Skin of body (tissue), 2 donors: ENCODE results near the gene DNAJC6. TPM values are rescaled to one million over a fixed set of nuclear protein-coding genes. Genes with fewer than 3 reads are reported as not detected.
"Not testable (repeated sequence)": the region's sequence is repeated elsewhere in the genome, so short reads cannot be mapped to it uniquely, and the experiment has no call there.

Experiments
- DNase-seq: peaks from one replicate; lab custom pipeline; 2025; lab: John Stamatoyannopoulos, UW
- total RNA-seq: library from RNA; depleted of rRNA; stranded (reverse); fragments of >200 nt; gene quantifications from one replicate; pipeline ENCODE4 v1.2.3, GENCODE V29; 2014

The DNAJC6 gene
- total RNA-seq, 1 donor from 2014 or later, result 7.7 TPM

- no peak for DNase-seq
Measured at GRCh38 chr1:65429078-65429477, 119.7 kb downstream of the DNAJC6 start.

DNA sequence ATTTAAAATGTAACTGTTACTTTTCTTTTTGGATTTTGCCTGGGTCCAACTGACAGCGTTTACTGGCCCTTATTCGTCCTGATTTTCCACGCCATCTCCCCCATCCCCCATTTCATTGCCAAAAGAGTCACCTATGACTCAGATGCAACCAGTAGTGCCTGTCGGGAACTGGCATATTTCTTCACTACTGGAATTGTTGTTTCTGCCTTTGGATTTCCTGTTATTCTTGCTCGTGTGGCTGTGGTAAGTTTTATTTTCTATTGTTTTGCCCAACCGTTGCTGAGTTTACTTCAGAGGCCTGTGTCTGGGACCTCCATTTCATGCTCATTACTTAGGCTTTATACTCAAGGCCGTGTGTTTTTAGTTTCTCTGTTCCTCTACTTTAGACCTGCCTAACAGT lies 120.5 kb downstream of the DNAJC6 start:
- no peak for DNase-seq

GRCh38 chr1:65431111-65431705 lies 121.9 kb downstream of the DNAJC6 start:
- DNase-seq, result peak; percentile 33

- DNase-seq, result no peak
Measured at GRCh38 chr1:65432918-65433317, 123.6 kb downstream of the DNAJC6 start.

GRCh38 chr1:65434255-65434654 lies 124.9 kb downstream of the DNAJC6 start:
- no peak for DNase-seq

DNA sequence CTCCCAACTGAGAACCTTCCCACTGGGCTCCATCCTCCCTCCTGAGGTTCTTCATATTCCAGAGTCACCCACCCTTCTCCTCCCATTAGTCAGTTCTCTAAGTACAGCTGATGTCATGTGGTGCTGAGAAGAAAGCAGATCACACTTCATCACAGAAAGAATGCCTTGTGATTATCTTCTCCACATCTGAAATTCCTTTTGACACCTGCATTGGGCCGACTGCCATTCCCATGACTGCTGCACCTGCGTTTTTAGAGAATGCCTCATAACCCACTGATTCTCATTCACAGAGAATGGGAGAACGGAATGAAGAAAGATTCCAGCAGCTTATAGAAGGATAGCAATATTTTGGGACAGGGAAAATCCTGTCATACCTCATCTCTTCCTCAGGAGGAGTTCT lies 125.4 kb downstream of the DNAJC6 start:
- DNase-seq, result no peak

DNA sequence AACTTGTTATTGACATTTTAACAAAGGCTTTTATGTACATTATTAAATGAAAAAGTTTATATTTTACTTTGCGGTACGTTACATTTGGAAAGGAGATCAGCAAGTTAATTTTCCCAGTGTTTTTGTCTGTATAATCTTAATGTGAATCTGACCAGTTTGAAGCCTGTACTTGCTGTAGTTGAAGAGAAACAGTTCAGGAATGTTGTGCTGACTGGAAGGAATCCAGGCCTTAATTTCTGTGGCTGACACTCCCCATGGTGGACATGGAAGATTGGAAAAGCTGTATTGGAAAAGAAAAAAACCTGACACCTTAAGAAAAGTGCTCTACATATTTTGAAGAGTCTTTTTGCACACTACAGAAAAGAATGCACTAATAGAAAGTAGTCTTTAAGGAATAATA lies 126.6 kb downstream of the DNAJC6 start:
- no peak for DNase-seq

DNA sequence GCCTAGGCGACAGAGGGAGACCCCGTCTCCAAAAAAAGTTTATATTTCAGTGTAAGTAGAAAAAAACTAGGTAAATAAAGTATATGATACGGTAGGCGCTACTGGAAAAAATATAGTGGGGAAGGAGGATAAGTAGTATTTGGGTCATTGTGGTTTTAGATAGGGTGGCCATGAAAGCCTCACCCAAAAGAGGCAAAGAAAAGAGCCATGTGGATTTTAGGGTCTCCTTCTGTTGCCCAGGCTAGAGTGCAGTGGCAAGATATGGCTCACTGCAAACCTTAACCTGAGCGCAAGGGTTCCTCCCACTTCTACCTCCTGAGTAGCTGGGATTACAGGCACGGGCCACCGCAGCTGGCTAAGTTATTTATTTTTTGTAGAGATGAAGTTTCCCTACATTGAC lies 128.3 kb downstream of the DNAJC6 start:
- DNase-seq, result no peak

- no peak for DNase-seq
Measured at GRCh38 chr1:65440322-65440900, 131.1 kb downstream of the DNAJC6 start.

- no peak for DNase-seq
Measured at GRCh38 chr1:65440915-65441314, 131.6 kb downstream of the DNAJC6 start.

- DNase-seq, result no peak
Measured at GRCh38 chr1:65441464-65441863, 132.1 kb downstream of the DNAJC6 start.

DNA sequence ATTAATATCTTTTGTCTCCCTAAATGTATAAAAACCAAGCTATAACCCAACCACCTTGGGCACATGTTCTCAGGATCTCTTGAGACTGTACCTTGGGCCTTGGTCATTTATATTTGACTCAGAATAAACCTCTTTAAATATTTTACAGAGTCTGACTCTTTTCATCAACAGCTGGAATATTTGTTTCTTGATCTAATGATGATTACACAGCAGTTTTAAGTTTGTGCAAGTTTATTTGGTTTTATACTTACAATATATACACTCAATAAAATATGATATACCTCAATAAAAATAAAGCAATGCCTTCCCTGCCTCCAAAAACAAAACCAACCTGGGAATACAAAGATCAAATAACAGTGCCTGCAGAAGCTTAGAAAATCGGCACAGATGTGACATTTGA lies 133.1 kb downstream of the DNAJC6 start:
- DNase-seq, result no peak

GRCh38 chr1:65443647-65444046 lies 134.3 kb downstream of the DNAJC6 start:
- DNase-seq, result no peak

- no peak for DNase-seq
Measured at GRCh38 chr1:65444128-65444640, 134.8 kb downstream of the DNAJC6 start.

GRCh38 chr1:65445837-65446236 lies 136.5 kb downstream of the DNAJC6 start:
- DNase-seq, result no peak

- no peak for DNase-seq
Measured at GRCh38 chr1:65449214-65449823, 140.0 kb downstream of the DNAJC6 start.

GRCh38 chr1:65455678-65456077 lies 146.3 kb downstream of the DNAJC6 start:
- DNase-seq, result not testable (repeated sequence)

- DNase-seq, result no peak
Measured at GRCh38 chr1:65456481-65456880, 147.1 kb downstream of the DNAJC6 start.

- DNase-seq, result no peak
Measured at GRCh38 chr1:65457868-65458267, 148.5 kb downstream of the DNAJC6 start.

DNA sequence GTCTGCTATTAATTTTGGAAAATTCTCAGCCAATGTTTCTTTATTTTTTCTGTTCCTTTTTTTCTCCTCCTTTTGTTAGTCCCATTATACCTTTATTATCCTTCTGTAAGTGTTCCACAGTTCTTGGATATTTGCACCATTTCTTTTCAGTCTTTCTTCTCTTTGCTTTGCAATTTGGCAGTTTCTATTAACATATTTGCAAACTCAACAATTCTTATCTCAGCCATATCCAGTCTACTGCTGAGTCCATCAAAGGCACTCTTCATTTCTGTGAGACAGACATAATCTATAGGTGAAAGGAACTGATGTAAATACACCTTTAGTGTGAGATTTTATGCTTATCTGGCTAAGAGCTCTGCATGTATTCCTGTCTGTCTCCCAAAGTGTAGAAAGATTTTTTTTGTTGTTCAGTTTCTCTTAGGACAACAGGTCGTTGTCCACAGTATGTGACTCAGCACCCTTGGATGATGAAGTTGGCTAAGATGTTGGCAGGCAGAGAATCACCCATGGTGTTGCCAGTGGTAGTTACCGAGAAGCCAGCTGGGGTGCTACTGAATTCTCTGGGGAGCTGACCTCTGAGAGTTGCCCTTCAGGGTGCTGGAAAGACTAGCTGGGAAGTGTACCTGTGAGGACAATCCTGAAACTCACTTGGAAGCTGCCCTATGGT lies 149.5 kb downstream of the DNAJC6 start:
- no peak for DNase-seq

DNA sequence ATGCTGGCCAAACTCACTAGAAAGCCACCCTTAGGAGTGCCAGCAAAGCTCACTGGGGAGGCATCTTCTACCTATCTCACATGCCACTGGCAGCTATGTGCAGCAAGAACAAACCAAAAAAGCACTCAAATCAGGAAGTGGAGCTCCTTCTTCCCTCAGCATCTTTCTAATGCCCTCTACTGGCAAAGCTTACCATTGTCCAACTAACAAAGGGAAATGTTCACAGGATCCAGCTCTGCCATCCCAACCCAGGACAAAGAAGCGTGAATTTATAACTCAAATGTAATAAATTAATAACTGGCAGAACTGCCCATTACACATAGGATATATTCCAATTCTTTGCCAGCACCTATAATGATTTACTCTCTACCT lies 150.0 kb downstream of the DNAJC6 start:
- no peak for DNase-seq
